Trophoblast cell (in vitro differentiated cells and primary cell): ENCODE results near the gene KCNMA1.
"Not testable (repeated sequence)": the region's sequence is repeated elsewhere in the genome, so short reads cannot be mapped to it uniquely, and the experiment has no call there.

Experiments used
- DNase-seq, 2 donors: peaks; one replicate each; pipeline ENCODE4 v3.0.0-alpha.2; 2016
- H2AFZ ChIP-seq: 2 replicates; pipeline ENCODE4 v1.6.1; 2013; ENCODE audit warnings: low read length, moderate library complexity, mild to moderate bottlenecking; ENCODE audit not compliant: insufficient read depth, poor library complexity
- H2AK5ac ChIP-seq: 2 replicates; pipeline ENCODE4 v1.6.1; 2013; ENCODE audit warnings: mild to moderate bottlenecking, low read length
- H2BK120ac ChIP-seq: 2 replicates; pipeline ENCODE4 v1.6.1; 2013; ENCODE audit warnings: low read length, mild to moderate bottlenecking, moderate library complexity; ENCODE audit not compliant: insufficient read depth, poor library complexity
- H2BK12ac ChIP-seq: 2 replicates; pipeline ENCODE4 v1.6.1; 2013; ENCODE audit warnings: mild to moderate bottlenecking, low read length, moderate library complexity
- H2BK5ac ChIP-seq: 2 replicates; pipeline ENCODE4 v1.6.1; 2013; ENCODE audit warnings: low read length, low read depth, moderate library complexity, mild to moderate bottlenecking; ENCODE audit not compliant: poor library complexity
- H3K14ac ChIP-seq: 2 replicates; pipeline ENCODE4 v1.6.1; 2013; ENCODE audit warnings: mild to moderate bottlenecking, low read length
- H3K18ac ChIP-seq: 2 replicates; pipeline ENCODE4 v1.6.1; 2013; ENCODE audit warnings: mild to moderate bottlenecking, low read length
- H3K23ac ChIP-seq: 2 replicates; pipeline ENCODE4 v1.6.1; 2013; ENCODE audit warnings: low read length
- H3K27ac ChIP-seq: 2 replicates; pipeline ENCODE4 v1.5.1; 2013; ENCODE audit warnings: low read depth, mild to moderate bottlenecking, inconsistent platforms, low read length, moderate library complexity
- H3K27me3 ChIP-seq: 2 replicates; pipeline ENCODE4 v1.6.1; 2013; ENCODE audit warnings: inconsistent platforms, mild to moderate bottlenecking, low read length, moderate library complexity; ENCODE audit not compliant: insufficient read depth
- H3K36me3 ChIP-seq, 2 experiments: 1 replicate in 1 of 2; 2 replicates in 1 of 2; pipeline ENCODE4 v1.6.1; 2013; ENCODE audit warnings: low read length in 2 of 2, mild to moderate bottlenecking in 2 of 2, moderate library complexity in 1 of 2; ENCODE audit not compliant: insufficient read depth in 2 of 2, control insufficient read depth in 1 of 2
- H3K4ac ChIP-seq: 2 replicates; pipeline ENCODE4 v1.6.1; 2013; ENCODE audit warnings: low read depth, mild to moderate bottlenecking, low read length, moderate library complexity
- H3K4me1 ChIP-seq, 2 experiments: 1 replicate in 1 of 2; 2 replicates in 1 of 2; pipeline ENCODE4 v1.6.1; 2013; ENCODE audit warnings: low read length in 2 of 2, mild to moderate bottlenecking in 2 of 2, moderate library complexity in 1 of 2; ENCODE audit not compliant: insufficient read depth in 2 of 2, control insufficient read depth in 1 of 2
- H3K4me2 ChIP-seq: 2 replicates; pipeline ENCODE4 v1.6.1; 2013; ENCODE audit warnings: inconsistent platforms, mild to moderate bottlenecking, low read length, moderate library complexity
- H3K4me3 ChIP-seq: 2 replicates; pipeline ENCODE4 v1.5.1; 2013; ENCODE audit warnings: mild to moderate bottlenecking, low read depth, low read length, inconsistent platforms
- H3K79me1 ChIP-seq: one replicate; pipeline ENCODE4 v1.6.1; 2013; ENCODE audit warnings: low read length
- H3K79me2 ChIP-seq: 2 replicates; pipeline ENCODE4 v1.6.1; 2013; ENCODE audit warnings: low read length, mild to moderate bottlenecking; ENCODE audit not compliant: control insufficient read depth, insufficient read depth, poor library complexity
- H3K9ac ChIP-seq: 2 replicates; pipeline ENCODE4 v1.6.1; 2013; ENCODE audit warnings: mild to moderate bottlenecking, low read length
- H3K9me3 ChIP-seq: 2 replicates; pipeline ENCODE4 v1.6.1; 2013; ENCODE audit warnings: low read depth, mild to moderate bottlenecking, control low read depth, inconsistent platforms, low read length; ENCODE audit not compliant: insufficient read depth
- H4K12ac ChIP-seq: 2 replicates; pipeline ENCODE4 v1.6.1; 2013; ENCODE audit warnings: low read depth, mild to moderate bottlenecking, low read length, moderate library complexity
- H4K8ac ChIP-seq: 2 replicates; pipeline ENCODE4 v1.6.1; 2013; ENCODE audit warnings: low read depth, mild to moderate bottlenecking, low read length, moderate library complexity
- H4K91ac ChIP-seq: one replicate; pipeline ENCODE4 v1.6.1; 2013; ENCODE audit warnings: low read depth, mild to moderate bottlenecking, low read length, moderate library complexity
- WGBS: extraction: QIAGEN DNeasy Blood & Tissue Kit; methylation state at CpG from one replicate; pipeline ENCODE4 v1.1.7; 2013; ENCODE audit warnings: missing lambda C conversion rate; ENCODE audit not compliant: insufficient read length, insufficient coverage; ENCODE audit errors: extremely low coverage; 5-methylcytosine and 5-hydroxymethylcytosine counted together

KCNMA1 gene

DNA sequence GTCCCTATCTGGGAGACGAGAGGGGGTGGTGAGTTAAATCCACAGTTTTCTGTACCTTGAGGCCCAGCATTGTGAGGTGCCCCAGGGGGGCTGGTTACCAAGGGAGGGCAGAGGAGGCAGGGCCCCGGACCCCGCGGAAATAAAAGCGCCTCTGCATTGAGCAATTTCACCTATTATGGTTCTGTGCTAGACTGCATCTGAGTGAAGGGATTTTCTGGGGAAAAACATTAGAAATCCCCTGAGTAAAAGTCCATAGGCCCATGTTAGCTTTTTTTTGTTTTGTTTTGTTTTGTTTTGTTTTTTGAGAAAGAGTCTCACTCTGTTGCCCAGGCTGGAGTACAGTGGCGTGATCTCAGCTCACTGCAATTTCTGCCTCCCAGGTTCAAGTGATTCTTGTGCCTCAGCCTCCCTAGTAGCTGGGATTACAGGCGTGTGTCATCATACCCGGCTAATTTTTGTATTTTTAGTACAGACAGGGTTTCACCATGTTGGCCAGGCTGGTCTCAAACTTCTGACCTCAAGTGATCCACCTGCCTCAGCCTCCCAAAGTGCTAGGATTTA, 225.0 kb downstream of the KCNMA1 start:
- H4K8ac ChIP-seq, H3K4ac ChIP-seq, H3K9me3 ChIP-seq, H3K4me2 ChIP-seq, H3K79me1 ChIP-seq, H3K79me2 ChIP-seq, H3K27me3 ChIP-seq, H2AFZ ChIP-seq, H3K4me3 ChIP-seq, H2BK12ac ChIP-seq, H3K14ac ChIP-seq, H2BK120ac ChIP-seq, H3K36me3 ChIP-seq, H4K91ac ChIP-seq, H2AK5ac ChIP-seq, H4K12ac ChIP-seq, H3K18ac ChIP-seq, H3K23ac ChIP-seq, H2BK5ac ChIP-seq, H3K9ac ChIP-seq, H3K27ac ChIP-seq: not testable (repeated sequence)
- peak; percentile 16 to 52 for DNase-seq
- peaks cover 10 to 25% of the 10 kb centered on the region in 2 experiments for H3K4me1 ChIP-seq
- no CpG with 5 or more reads among the region's 8 CpGs for WGBS

DNA sequence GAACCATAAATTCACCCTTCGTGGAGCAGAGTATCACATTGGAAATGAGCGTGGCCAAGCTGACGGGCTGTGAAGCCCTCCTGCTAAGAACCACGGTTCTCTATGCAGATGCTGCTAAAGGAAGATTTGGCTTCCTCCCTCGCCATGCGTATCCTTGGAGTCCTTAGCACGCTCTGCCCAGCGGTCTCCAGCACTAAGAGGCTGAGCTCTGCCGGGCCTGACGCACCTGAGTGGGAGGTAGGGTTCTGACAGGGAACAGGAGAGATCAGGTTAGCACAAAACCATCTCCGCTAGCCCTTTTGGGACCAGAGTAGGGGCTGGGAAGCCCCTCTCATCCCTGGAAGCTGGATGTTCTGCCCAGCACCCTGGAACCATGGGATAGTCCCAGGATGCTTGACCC, 225.8 kb downstream of the KCNMA1 start:
- Histone ChIP-seq H2BK5ac (no peak overlapping the region), H3K14ac (no peak overlapping the region), H3K4me3 (no peak overlapping the region), H4K91ac (no peak overlapping the region), H3K23ac (no peak overlapping the region), H3K18ac (no peak overlapping the region), H3K9me3 (peaks cover 3% of the 10 kb centered on the region), H4K12ac (no peak overlapping the region), H3K79me2 (no peaks in the 10 kb centered on the region), H2BK120ac (no peak overlapping the region), H3K79me1 (peaks cover 3% of the 10 kb centered on the region), H2AFZ (no peak overlapping the region), H3K27me3 (no peaks in the 10 kb centered on the region), H2BK12ac (no peak overlapping the region), H3K36me3 (peaks cover 0 to 5% of the 10 kb centered on the region in 2 experiments), H2AK5ac (no peak overlapping the region), H4K8ac (no peak overlapping the region), H3K4me1 (peaks cover 10 to 24% of the 10 kb centered on the region in 2 experiments), H3K27ac (no peak overlapping the region), H3K9ac (no peak overlapping the region), H3K4ac (no peak overlapping the region), H3K4me2 (no peak overlapping the region)
- no CpG with 5 or more reads among the region's 11 CpGs for WGBS
- DNase-seq: no peak

- Histone ChIP-seq H3K79me1 (peaks cover 8% of the 10 kb centered on the region), H2AFZ (no peak overlapping the region), H4K8ac (no peak overlapping the region), H4K12ac (no peak overlapping the region), H2BK120ac (no peak overlapping the region), H3K4me3 (no peak overlapping the region), H3K14ac (no peak overlapping the region), H3K4ac (no peak overlapping the region), H2AK5ac (no peak overlapping the region), H3K9me3 (peaks cover 3% of the 10 kb centered on the region), H3K79me2 (peaks cover 2% of the 10 kb centered on the region), H3K23ac (no peak overlapping the region), H3K9ac (no peak overlapping the region), H3K18ac (no peak overlapping the region), H2BK12ac (no peak overlapping the region), H3K4me2 (no peak overlapping the region), H3K27me3 (no peaks in the 10 kb centered on the region), H3K4me1 (peaks cover 17 to 27% of the 10 kb centered on the region in 2 experiments), H2BK5ac (no peak overlapping the region), H4K91ac (no peak overlapping the region), H3K36me3 (peaks cover 0 to 5% of the 10 kb centered on the region in 2 experiments), H3K27ac (no peak overlapping the region)
- WGBS: no CpG with 5 or more reads among the region's 9 CpGs
- DNase-seq: no peak
These were observed 227.1 kb downstream of the KCNMA1 start for GRCh38 chr10:77410523-77410922.

DNA sequence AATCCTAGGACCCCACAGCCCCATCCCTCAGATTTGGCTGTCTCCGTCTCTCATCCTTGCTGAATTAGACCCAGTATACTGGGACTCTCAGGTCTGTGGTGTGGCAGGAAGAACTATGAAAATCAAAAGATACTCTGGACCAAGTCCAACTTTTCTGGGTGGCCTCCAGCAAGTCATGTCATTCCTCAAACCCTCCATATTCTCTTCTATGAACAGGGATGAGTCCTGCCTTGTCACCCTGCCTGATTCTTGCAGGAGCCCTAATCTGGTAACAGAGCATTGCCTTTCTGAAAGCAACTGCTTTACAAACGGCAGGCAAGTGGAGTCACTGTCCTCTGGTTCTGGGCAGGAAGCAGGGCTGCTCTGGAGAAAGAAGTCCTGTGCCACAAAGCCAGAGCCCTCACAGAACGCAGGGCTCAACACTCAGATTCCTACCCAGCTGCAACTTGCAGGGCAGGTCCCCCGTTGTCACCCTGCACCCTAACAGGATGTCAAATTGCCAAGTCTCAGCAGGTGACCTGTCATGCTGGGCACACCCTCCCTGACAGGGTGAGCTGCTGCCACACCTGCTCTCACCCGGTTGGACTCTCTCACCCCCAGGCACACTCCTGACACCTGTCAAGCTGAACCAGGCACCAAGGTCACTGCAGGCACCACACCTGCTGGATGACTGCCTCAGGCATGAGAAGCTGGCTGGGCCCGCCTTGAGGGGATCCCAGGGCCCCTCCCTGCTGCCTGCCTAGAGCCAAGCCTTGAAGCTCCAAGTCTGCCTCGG, 227.7 kb downstream of the KCNMA1 start:
- Histone ChIP-seq H3K4me1 (peaks cover 17 to 27% of the 10 kb centered on the region in 2 experiments), H2BK120ac (no peak overlapping the region), H3K4ac (no peak overlapping the region), H2BK5ac (no peak overlapping the region), H2AK5ac (no peak overlapping the region), H3K9me3 (peaks cover 3% of the 10 kb centered on the region), H4K8ac (no peak overlapping the region), H3K4me3 (no peak overlapping the region), H3K79me1 (peaks cover 8% of the 10 kb centered on the region), H3K9ac (no peak overlapping the region), H4K12ac (no peak overlapping the region), H3K79me2 (peaks cover 2% of the 10 kb centered on the region), H3K23ac (no peak overlapping the region), H2AFZ (no peak overlapping the region), H3K27me3 (no peaks in the 10 kb centered on the region), H3K18ac (no peak overlapping the region), H4K91ac (no peak overlapping the region), H3K14ac (no peak overlapping the region), H3K36me3 (peaks cover 0 to 5% of the 10 kb centered on the region in 2 experiments), H3K4me2 (no peak overlapping the region), H2BK12ac (no peak overlapping the region), H3K27ac (no peak overlapping the region)
- DNase-seq: no peak
- WGBS: no CpG with 5 or more reads among the region's 7 CpGs
